ENCODE results near the gene QSOX2.

The QSOX2 gene

GRCh38 chr9:136208675-136209074 is 36.9 kb downstream of the QSOX2 start:
- no peaks in the 10 kb centered on the region for H3K9me3 ChIP-seq (ENCODE audit: severe bottlenecking)
- TF ChIP-seq CTCF (IDR thresholded peaks at IDR 0.05; ENCODE audit: poor library complexity, severe bottlenecking): no peak
- DNase-seq (ENCODE audit: low spot score) (no peak), ATAC-seq (ENCODE audit: low read depth) (no peak)
- H3K27ac ChIP-seq (ENCODE audit: poor library complexity, severe bottlenecking): no peak overlapping the region
- no peaks in the 10 kb centered on the region for H3K4me1 ChIP-seq (ENCODE audit: insufficient read depth, poor library complexity, severe bottlenecking)
- peaks cover 4% of the 10 kb centered on the region; the same call in 1 of the 2 replicates for H3K36me3 ChIP-seq (ENCODE audit: low read depth)
- no peak overlapping the region for H3K4me3 ChIP-seq (ENCODE audit: severe bottlenecking)
- peaks cover 13% of the 10 kb centered on the region for H3K27me3 ChIP-seq (ENCODE audit: insufficient read depth, poor library complexity, severe bottlenecking)

DNA sequence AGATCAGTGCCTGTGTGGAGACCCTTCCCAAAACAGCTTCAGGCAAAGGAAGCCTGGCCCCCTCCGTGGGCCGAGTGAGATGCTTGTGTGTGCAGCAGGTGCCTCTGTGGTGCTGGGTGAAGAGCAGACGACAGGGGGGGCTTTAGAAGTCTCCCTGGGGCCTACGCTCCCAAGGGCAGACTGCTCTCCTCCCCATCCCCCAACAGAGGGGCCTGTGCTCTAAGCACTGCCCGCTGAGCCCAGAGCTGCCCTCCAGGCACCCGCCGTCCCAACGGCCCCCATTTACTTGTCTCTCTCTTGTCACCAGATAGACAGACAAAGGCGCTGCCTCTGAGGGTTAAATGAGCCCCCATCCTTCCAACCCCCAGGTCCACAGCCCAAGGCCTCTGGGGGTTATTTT is 38.0 kb downstream of the QSOX2 start:
- no peaks in the 10 kb centered on the region for H3K9me3 ChIP-seq (ENCODE audit: severe bottlenecking)
- DNase-seq (ENCODE audit: low spot score) (no peak), ATAC-seq (ENCODE audit: low read depth) (no peak)
- H3K4me1 ChIP-seq (ENCODE audit: insufficient read depth, poor library complexity, severe bottlenecking): no peaks in the 10 kb centered on the region
- TF ChIP-seq CTCF (IDR thresholded peaks at IDR 0.05; ENCODE audit: poor library complexity, severe bottlenecking): no peak
- H3K27me3 ChIP-seq (ENCODE audit: insufficient read depth, poor library complexity, severe bottlenecking): peaks cover 22% of the 10 kb centered on the region
- H3K4me3 ChIP-seq (ENCODE audit: severe bottlenecking): no peak overlapping the region
- no peaks in the 10 kb centered on the region for H3K36me3 ChIP-seq (ENCODE audit: low read depth)
- no peak overlapping the region for H3K27ac ChIP-seq (ENCODE audit: poor library complexity, severe bottlenecking)

DNA sequence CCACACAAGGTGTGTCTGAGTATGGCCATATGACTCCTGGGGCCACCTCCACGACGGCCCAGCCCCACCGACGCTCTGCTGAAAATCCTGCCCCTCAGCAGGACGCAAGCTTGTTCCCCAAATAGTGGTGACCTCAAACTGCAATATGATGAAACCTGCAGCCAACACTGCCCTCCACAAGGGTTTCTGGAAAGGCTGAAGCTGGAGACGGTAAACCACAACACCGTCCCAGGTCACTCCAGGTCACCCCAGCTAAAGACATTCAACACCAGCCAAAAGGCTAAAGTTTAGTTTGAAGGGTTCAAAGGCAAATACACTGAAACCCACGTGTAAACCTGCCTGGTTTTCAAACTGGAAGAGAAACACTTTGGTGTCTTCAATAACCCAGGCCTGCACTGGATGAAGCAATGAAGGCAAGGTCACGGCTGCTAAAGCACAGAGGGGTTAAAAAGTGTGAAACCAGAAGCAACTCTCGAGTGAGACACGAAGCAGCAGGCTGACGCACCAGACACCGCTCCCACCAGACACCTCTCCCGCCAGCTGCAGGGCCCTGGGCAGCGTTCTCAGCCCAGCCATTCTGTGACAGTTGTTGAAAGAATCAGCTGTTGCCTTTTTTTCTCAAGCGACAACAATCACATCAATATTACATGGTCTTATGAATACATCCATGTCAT is 38.9 kb downstream of the QSOX2 start:
- ATAC-seq (ENCODE audit: low read depth): no peak
- Histone ChIP-seq H3K36me3 (ENCODE audit: low read depth) (no peaks in the 10 kb centered on the region), H3K4me3 (ENCODE audit: severe bottlenecking) (no peak overlapping the region), H3K9me3 (ENCODE audit: severe bottlenecking) (no peaks in the 10 kb centered on the region), H3K27me3 (ENCODE audit: insufficient read depth, poor library complexity, severe bottlenecking) (peaks cover 31% of the 10 kb centered on the region), H3K4me1 (ENCODE audit: insufficient read depth, poor library complexity, severe bottlenecking) (no peaks in the 10 kb centered on the region), H3K27ac (ENCODE audit: poor library complexity, severe bottlenecking) (no peak overlapping the region)
- no peak for TF ChIP-seq CTCF (IDR thresholded peaks at IDR 0.05; ENCODE audit: poor library complexity, severe bottlenecking)
- DNase-seq (ENCODE audit: low spot score): no peak

- TF ChIP-seq CTCF (IDR thresholded peaks at IDR 0.05; ENCODE audit: poor library complexity, severe bottlenecking): no peak
- Histone ChIP-seq H3K36me3 (ENCODE audit: low read depth) (no peaks in the 10 kb centered on the region), H3K4me1 (ENCODE audit: insufficient read depth, poor library complexity, severe bottlenecking) (no peaks in the 10 kb centered on the region), H3K27ac (ENCODE audit: poor library complexity, severe bottlenecking) (no peak overlapping the region), H3K9me3 (ENCODE audit: severe bottlenecking) (no peaks in the 10 kb centered on the region), H3K4me3 (ENCODE audit: severe bottlenecking) (no peak overlapping the region), H3K27me3 (ENCODE audit: insufficient read depth, poor library complexity, severe bottlenecking) (peaks cover 41% of the 10 kb centered on the region)
- ATAC-seq (ENCODE audit: low read depth): no peak
- DNase-seq (ENCODE audit: low spot score): no peak
Measured at GRCh38 chr9:136205707-136205992, 40.0 kb downstream of the QSOX2 start.

- peaks cover 47% of the 10 kb centered on the region for H3K27me3 ChIP-seq (ENCODE audit: insufficient read depth, poor library complexity, severe bottlenecking)
- H3K4me3 ChIP-seq (ENCODE audit: severe bottlenecking): no peak within 1 kb of the TSS
- no peaks in the 10 kb centered on the region for H3K4me1 ChIP-seq (ENCODE audit: insufficient read depth, poor library complexity, severe bottlenecking)
- H3K36me3 ChIP-seq (ENCODE audit: low read depth): no peaks in the 10 kb centered on the region
- DNase-seq (ENCODE audit: low spot score) (no peak), ATAC-seq (ENCODE audit: low read depth) (no peak)
- no peaks in the 10 kb centered on the region for H3K9me3 ChIP-seq (ENCODE audit: severe bottlenecking)
- H3K27ac ChIP-seq (ENCODE audit: poor library complexity, severe bottlenecking): no peak within 1 kb of the TSS
- TF ChIP-seq CTCF (IDR thresholded peaks at IDR 0.05; ENCODE audit: poor library complexity, severe bottlenecking): no peak
Measured at GRCh38 chr9:136204838-136205706, 40.5 kb downstream of the QSOX2 start, which contains the start of gene LHX3. TSS of gene LHX3 (minus strand) at chr9:136205128. CDS start at chr9:136205012, 116 bp downstream.
